HG03196 (cell line): ENCODE data around the gene KLRC3.
"Not testable (repeated sequence)": the region's sequence is repeated elsewhere in the genome, so short reads cannot be mapped to it uniquely, and the experiment has no call there.

Source experiments
- ATAC-seq: cut with Tn5 transposase; IDR thresholded peaks from one replicate; pipeline ENCODE4 v1.9.1; 2021; ENCODE audit not compliant: unreplicated experiment

KLRC3 gene

GRCh38 chr12:10420334-10420733 lies at the start of gene KLRC3:
Gene KLRC3, minus strand, starts transcription at chr12:10420595. Its CDS starts 45 bp downstream, at chr12:10420550.
- not testable (repeated sequence) for ATAC-seq

GRCh38 chr12:10469701-10470100 lies 49.3 kb upstream of the KLRC3 start:
- ATAC-seq = no peak

GRCh38 chr12:10466311-10466710 lies 45.9 kb upstream of the KLRC3 start:
- no peak for ATAC-seq

- no peak for ATAC-seq
These were observed 37.4 kb upstream of the KLRC3 start for GRCh38 chr12:10457760-10458159.

GRCh38 chr12:10456856-10457255 lies 36.5 kb upstream of the KLRC3 start:
- ATAC-seq = no peak

DNA sequence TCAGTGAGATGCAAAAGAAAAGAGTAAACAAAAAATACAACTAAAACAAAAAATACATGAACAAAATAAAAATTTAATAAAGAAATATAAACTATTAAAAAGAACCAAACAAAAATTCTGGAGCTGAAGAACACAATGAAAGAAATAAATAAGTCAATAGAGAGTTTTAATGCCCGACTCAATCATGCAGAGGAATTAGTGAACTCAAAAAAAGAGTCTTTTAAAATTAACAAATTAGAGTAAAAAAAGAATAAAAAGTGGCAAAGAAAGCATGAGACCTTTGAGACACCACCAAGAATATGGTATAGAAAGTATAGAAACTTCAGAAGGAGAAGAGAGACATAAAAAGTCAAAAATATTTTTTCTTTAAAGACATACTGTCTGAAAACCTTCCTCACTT lies 35.4 kb upstream of the KLRC3 start:
- ATAC-seq = no peak

- no peak for ATAC-seq
These were observed 34.1 kb upstream of the KLRC3 start for GRCh38 chr12:10454531-10454930.

DNA sequence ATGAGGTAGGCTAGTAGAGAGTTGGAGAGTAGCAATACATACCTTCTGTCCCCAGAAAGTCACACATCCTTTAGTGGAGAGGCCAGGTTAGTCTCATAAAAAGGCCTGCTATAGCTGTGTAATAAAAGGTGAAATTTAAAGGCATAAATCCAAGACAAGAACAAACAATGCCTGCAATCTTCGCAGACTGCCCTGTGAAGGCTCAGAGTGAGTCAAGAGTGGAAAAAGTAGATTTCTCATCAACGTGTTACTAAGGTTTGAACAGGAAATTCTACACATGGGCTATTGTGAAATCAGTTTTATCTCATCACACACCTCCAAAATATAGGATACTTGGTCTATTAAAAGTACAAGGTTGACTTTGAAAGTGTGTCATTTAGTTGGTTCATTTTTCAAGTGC lies 32.8 kb upstream of the KLRC3 start, which contains the start of gene KLRC1:
KLRC1 (minus strand) TSS at position 222 of the 400 bp plus-strand sequence. CDS start 2,221 bp downstream, outside the sequence.
- ATAC-seq = no peak

DNA sequence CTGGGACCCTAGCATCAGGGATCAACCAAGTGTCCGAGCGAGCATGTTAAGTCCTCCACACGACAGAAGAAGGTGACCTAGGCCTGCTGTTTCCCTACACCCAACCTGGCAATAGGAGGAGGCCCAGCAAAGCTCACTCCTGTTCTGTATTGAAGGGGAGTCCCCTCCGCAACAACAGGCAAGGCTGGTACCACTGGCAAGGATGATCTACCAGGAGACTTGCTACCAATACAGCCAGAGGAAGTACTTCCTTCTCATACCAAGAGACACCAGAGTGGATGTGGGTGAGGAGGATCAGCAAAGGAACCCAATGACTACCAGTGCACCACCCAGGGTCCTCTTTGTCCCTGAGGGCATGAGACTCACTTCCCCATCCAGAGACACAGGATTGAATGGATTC lies 27.8 kb upstream of the KLRC3 start:
- ATAC-seq = no peak

- ATAC-seq = not testable (repeated sequence)
These were observed 25.7 kb upstream of the KLRC3 start for GRCh38 chr12:10446052-10446451.

GRCh38 chr12:10441144-10441543 lies 20.7 kb upstream of the KLRC3 start:
- not testable (repeated sequence) for ATAC-seq

GRCh38 chr12:10439608-10440274 lies 19.3 kb upstream of the KLRC3 start:
- not testable (repeated sequence) for ATAC-seq

GRCh38 chr12:10437601-10438000 lies 17.2 kb upstream of the KLRC3 start:
- not testable (repeated sequence) for ATAC-seq

GRCh38 chr12:10435816-10436215 lies 15.4 kb upstream of the KLRC3 start, which contains the start of gene KLRC2:
Gene KLRC2, minus strand, starts transcription at chr12:10436010. Its CDS starts 24 bp downstream, at chr12:10435986.
- ATAC-seq = not testable (repeated sequence)

GRCh38 chr12:10430623-10431022 lies 10.2 kb upstream of the KLRC3 start:
- ATAC-seq = not testable (repeated sequence)

DNA sequence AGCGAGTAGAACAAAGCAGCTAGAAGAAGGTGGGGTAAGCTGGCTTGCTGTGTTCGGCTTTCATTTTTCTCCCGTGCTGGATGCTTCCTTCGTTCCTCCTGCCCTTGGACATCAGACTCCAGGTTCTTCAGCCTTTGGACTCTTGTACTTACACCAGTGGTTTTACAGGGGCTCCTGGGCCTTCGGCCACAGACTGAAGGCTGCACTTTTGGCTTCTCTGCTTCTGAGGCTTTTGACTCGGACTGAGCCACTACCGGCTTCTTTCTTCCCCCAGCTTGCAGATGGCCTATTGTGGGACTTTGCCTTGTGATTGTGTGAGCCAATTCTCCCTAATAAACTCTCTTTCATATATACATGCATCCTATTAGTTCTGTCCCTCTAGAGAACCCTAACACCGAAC lies 5.5 kb upstream of the KLRC3 start:
- ATAC-seq = not testable (repeated sequence)

GRCh38 chr12:10424260-10424899 lies 4.0 kb upstream of the KLRC3 start:
- ATAC-seq = not testable (repeated sequence)

DNA sequence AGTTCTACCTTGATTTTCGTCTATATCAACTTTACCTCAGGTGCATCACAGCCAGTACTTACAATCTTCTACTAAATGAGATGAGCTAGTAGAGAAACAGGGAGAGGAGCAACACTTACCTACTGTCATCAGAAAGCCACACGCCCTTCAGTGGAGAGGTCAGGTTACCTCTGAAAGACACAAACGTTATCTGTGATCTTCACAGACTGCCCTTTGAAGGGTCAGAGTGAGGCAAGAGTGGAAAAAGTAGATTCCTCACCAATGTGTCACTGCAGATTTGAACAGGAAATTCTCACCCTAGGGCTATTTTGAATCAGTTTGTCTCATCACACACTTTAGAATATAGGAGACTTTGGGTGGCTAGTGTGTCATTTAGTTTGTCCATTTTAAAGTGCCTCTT lies 1.8 kb upstream of the KLRC3 start:
- not testable (repeated sequence) for ATAC-seq

DNA sequence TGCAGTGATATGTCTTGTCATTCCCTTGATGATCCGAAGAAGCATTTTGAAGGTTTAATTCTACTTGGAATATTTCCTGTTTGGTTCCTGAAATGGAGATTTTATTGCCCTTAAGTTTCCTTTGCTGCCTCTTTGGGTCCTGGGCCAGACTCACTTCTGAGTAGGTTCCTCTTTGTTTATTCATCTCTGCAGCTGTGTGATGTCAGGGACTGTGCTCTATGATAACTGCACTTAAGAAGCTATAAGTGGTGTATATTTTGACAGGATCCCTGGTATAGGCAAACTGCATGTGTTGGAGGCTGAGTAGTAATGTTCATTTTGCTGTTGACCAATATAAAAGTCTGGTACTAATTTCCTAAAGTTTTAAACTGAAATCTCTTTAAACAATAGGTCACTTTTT lies 11.0 kb downstream of the KLRC3 start, which contains the start of gene KLRC4:
KLRC4 (minus strand) TSS at position 366 of the 400 bp plus-strand sequence; CDS start at position 184, 182 bp downstream.
- ATAC-seq = no peak

GRCh38 chr12:10408842-10409241 lies 11.6 kb downstream of the KLRC3 start:
- ATAC-seq = no peak

DNA sequence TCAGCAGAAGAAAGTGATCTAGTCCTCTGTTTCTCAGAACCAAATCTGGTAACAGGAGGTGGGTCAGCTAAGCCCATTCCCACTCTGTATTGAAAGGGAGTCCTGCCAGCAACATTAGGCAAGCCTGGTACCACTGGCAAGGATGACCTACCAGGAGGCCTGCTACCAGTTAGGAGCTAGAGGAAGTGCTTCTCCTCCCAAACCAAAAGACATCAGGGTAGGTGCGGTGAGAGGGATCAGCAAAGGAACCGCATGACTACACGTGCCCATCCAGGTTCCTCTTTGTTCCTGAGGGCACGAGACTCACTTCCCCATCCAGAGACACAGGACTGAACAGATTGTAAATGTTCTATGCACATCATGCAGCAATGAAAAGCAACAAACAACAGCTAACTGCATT lies 13.7 kb downstream of the KLRC3 start:
- ATAC-seq = no peak

DNA sequence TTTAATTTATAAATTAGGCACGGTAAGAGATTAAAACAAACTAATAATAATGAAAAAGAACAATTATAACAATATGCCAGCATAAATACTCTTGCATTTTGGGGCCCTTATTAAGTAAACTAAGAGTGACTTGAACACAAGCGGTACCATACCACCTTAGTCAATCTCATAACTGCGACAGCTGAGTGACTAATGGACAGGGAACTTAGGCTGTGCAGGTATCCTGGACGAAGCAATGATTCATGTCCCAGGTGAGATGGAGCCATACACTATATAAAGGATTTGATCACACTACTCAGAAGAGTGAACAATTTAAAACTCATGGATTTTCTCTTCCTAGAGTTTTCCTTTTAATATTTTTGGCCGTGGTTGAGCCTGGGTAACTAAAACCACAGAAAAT lies 15.1 kb downstream of the KLRC3 start:
- no peak for ATAC-seq
